Prostate gland (tissue), 2 donors: ENCODE results near the gene SH2B3.

Experiments
- CTCF ChIP-seq, 4 experiments: fragments of 200-600 bp in 2 of 4; fragments of 450-650 bp in 2 of 4; sonication (generic) in 2 of 4; IDR thresholded peaks; 1 replicate in 3 of 4; 2 replicates in 1 of 4; pipeline ENCODE4 v1.5.1; 2016 to 2019; ENCODE audit warnings: antibody characterized with exemption in 4 of 4, mild to moderate bottlenecking in 2 of 4, moderate library complexity in 2 of 4
- POLR2A ChIP-seq: fragments of 450-650 bp; IDR thresholded peaks from one replicate; pipeline ENCODE4 v1.6.1; 2016; ENCODE audit warnings: antibody characterized with exemption, mild to moderate bottlenecking
- POLR2AphosphoS5 ChIP-seq: sonication (generic); formaldehyde crosslinking; IDR thresholded peaks from one replicate; pipeline ENCODE4 v1.6.1; 2017; ENCODE audit warnings: antibody characterized with exemption

GRCh38 chr12:111442301-111443045 is 36.8 kb downstream of the SH2B3 start:
- TF ChIP-seq CTCF (IDR thresholded peaks at IDR 0.05) (no peak), POLR2A (no peak), POLR2AphosphoS5 (no peak)
